Measurements from ENCODE around the gene KRTAP17-1.

KRTAP17-1 gene

GRCh38 chr17:41333836-41334235 is 18.3 kb upstream of the KRTAP17-1 start:
- no peak for DNase-seq (ENCODE audit: low read depth in 1 of 2, low spot score in 1 of 2)
- TF ChIP-seq REST (IDR thresholded peaks at IDR 0.05; ENCODE audit: insufficient replicate concordance, low read depth) (no peak), CTCF (IDR thresholded peaks at IDR 0.05; ENCODE audit: insufficient read depth, low read length) (no peak), POLR2AphosphoS5 (IDR thresholded peaks at IDR 0.05; ENCODE audit: low read depth) (no peak), GABPA (IDR thresholded peaks at IDR 0.05; ENCODE audit: low read depth) (no peak), SPI1 (IDR thresholded peaks at IDR 0.05; ENCODE audit: borderline replicate concordance, low read depth) (no peak)
- Histone ChIP-seq H3K27ac (replicated peaks) (no peak overlapping the region), H3K27me3 (ENCODE audit: insufficient read depth, poor library complexity, severe bottlenecking) (peaks cover 3% of the 10 kb centered on the region), H3K4me3 (replicated peaks; ENCODE audit: insufficient read depth, low read length) (no peak overlapping the region)

GRCh38 chr17:41333098-41333497 is 17.6 kb upstream of the KRTAP17-1 start:
- DNase-seq (ENCODE audit: low read depth in 1 of 2, low spot score in 1 of 2) = no peak
- Histone ChIP-seq H3K27me3 (ENCODE audit: insufficient read depth, poor library complexity, severe bottlenecking) (peaks cover 2% of the 10 kb centered on the region), H3K4me3 (replicated peaks; ENCODE audit: insufficient read depth, low read length) (no peak overlapping the region), H3K27ac (replicated peaks) (no peak overlapping the region)
- TF ChIP-seq CTCF (IDR thresholded peaks at IDR 0.05; ENCODE audit: insufficient read depth, low read length) (no peak), REST (IDR thresholded peaks at IDR 0.05; ENCODE audit: insufficient replicate concordance, low read depth) (no peak), SPI1 (IDR thresholded peaks at IDR 0.05; ENCODE audit: borderline replicate concordance, low read depth) (no peak), GABPA (IDR thresholded peaks at IDR 0.05; ENCODE audit: low read depth) (no peak), POLR2AphosphoS5 (IDR thresholded peaks at IDR 0.05; ENCODE audit: low read depth) (no peak)

GRCh38 chr17:41332239-41332638 is 16.7 kb upstream of the KRTAP17-1 start:
- Histone ChIP-seq H3K27me3 (ENCODE audit: insufficient read depth, poor library complexity, severe bottlenecking) (peaks cover 2% of the 10 kb centered on the region), H3K27ac (replicated peaks) (no peak overlapping the region), H3K4me3 (replicated peaks; ENCODE audit: insufficient read depth, low read length) (no peak overlapping the region)
- TF ChIP-seq SPI1 (IDR thresholded peaks at IDR 0.05; ENCODE audit: borderline replicate concordance, low read depth) = no peak
- no peak for TF ChIP-seq REST (IDR thresholded peaks at IDR 0.05; ENCODE audit: insufficient replicate concordance, low read depth)
- no peak for TF ChIP-seq POLR2AphosphoS5 (IDR thresholded peaks at IDR 0.05; ENCODE audit: low read depth)
- TF ChIP-seq CTCF (IDR thresholded peaks at IDR 0.05; ENCODE audit: insufficient read depth, low read length) = no peak
- TF ChIP-seq GABPA (IDR thresholded peaks at IDR 0.05; ENCODE audit: low read depth) = no peak
- no peak for DNase-seq (ENCODE audit: low read depth in 1 of 2, low spot score in 1 of 2)

Measured in HL-60 (cell line).